IPS-11a (cell line): Measurements from ENCODE around the gene PRICKLE4.

ENCODE experiments used
- H3K4me3 ChIP-seq: one replicate; pipeline ENCODE4 v1.5.1; 2013; ENCODE audit warnings: low read depth, low read length, control low read depth

The PRICKLE4 gene, protein sequence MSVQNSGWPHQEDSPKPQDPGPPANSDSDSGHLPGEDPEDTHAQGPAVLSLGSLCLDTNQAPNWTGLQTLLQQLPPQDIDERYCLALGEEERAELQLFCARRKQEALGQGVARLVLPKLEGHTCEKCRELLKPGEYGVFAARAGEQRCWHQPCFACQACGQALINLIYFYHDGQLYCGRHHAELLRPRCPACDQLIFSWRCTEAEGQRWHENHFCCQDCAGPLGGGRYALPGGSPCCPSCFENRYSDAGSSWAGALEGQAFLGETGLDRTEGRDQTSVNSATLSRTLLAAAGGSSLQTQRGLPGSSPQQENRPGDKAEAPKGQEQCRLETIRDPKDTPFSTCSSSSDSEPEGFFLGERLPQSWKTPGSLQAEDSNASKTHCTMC

DNA sequence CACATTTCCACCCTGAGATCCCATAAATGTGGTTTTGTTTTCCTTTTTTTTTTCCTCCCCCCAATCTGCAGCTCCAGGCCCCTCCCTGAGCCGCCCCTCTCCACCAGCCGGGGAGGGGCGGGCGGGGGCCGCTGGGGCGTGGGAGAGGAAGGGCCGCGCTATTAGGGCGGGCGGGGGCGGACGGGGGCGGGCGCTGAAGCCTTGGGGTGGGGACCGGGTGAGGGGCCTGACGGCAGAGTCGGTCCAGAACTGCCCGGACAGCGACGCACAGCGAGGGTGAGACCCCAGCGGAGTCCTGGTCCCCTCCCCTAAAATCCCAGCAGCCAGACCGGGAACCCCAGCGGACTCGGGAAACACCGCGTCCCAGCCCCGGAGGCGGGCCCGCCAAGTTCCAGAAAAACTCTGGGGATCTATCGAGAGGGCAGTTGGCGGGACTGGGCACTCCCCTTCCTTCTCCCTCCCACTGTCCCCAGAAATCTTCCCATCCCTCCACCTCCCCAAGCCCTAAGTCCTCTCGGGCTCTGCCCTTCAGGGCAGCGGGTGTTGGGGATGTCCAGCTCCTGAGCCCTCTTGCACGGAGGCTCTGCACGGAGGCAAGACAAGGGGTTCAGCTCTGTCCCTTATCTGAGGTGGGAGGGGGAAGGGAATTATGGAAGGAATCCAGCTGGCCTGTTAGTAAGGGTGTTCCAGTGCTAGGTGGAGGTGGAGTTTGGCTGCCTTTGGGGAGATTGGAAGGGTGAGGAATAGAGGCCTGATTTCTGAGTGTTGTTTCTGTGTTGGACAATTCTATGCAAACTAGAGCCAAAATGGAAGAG is at the start of gene PRICKLE4:
Gene PRICKLE4, plus strand, starts transcription at position 232 of the 815 bp plus-strand sequence. CDS start 2,692 bp downstream, outside the sequence.
- H3K4me3 ChIP-seq = peak within 1 kb of the TSS; percentile 71

DNA sequence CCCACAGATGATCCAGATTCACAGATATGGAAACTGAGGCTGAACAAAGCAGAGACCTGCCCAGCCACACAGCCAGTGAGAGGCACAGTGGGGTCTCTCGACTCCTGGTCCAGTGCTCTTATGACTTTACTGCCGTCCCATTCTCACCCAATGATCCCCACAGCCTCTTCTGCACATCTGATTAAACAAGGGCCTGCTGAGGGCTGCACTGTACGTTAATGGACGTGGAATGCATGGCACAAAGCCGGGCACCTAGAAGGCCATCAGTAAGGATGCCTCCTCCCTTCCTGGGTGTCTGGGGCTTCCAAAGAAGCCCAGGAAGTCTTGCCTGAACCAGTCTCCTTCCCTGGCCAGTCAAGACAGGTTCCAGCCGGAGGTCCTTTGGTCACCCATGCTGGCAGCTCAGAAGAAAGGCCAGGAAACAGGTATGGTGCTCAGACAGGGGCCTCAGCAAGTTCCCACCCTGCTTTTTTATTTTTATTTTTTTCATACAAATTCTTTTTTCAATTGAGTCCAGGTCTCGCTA is 49.0 kb upstream of the PRICKLE4 start:
- H3K4me3 ChIP-seq = no peak overlapping the region

DNA sequence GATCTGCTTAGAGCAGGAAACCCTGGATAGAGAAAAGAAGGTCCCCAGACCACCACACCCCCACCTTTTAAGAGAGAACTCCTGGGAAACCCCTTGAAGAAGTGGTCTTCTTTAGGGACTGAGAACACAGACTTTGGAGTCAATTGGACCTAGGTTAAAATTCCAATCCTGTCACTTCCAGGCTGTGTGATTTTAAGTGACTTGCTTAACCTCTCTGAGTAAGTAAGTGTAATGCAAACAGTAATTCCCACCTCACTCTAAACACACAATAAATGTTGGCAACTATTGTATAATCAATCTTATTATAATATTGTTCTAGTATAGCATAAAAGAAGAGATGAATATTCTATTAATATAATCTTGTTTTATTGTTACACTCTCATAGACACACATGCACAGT is 48.4 kb upstream of the PRICKLE4 start:
- no peak overlapping the region for H3K4me3 ChIP-seq

DNA sequence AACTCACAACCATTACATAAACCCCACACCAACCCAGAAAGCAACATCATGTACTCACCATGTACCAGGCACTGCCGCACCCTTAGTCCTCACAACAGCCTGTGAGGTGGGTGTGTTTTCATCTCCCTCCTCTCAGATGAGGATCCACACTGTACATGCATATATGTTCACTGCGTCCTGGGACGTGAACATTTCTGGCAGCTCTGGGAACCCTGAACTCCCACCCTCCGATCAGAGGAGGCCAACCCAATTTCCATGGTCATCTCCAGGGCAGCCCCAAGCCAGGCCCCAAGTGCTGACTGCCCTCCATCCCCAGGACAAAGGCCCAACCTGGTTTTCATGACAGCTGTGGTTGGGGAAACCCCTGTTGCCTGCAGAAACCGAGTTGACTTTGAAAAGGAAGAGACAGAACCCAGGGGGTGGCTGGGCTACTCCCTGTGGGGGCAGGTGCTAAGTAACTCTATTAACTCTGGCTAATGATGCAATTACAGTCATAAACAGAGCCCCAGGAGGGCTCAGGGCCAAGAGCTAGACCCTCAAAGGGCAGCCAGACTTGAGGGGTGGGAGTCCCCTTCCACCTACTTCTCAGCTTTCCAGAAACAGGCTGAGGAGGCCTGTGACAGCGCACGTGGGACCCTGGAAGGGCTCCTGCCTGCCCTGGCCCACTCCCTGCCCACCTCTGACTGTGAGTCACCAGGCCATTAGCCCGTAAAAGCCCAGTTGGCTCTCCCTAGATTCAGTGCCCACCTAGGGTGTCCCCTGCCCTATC is 47.8 kb upstream of the PRICKLE4 start:
- H3K4me3 ChIP-seq = no peak overlapping the region

DNA sequence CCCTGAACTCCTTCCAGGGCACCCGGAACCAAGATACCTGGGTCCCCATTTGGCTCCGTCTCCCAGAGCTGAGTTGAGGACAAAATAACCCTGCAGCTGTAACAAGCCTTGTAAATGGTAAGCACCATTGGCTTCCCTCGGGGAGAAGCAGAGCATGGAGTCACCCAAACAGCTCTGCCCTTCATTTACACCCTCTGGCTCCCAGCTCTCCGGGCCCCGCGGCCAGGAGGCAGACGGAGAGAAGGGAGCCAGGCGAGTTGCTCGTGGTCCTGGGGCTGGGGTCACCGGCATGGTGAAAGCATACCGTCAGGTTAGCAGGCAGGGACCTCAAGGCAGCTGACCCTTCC is 47.2 kb upstream of the PRICKLE4 start:
- peak overlapping the region; percentile 28 for H3K4me3 ChIP-seq

DNA sequence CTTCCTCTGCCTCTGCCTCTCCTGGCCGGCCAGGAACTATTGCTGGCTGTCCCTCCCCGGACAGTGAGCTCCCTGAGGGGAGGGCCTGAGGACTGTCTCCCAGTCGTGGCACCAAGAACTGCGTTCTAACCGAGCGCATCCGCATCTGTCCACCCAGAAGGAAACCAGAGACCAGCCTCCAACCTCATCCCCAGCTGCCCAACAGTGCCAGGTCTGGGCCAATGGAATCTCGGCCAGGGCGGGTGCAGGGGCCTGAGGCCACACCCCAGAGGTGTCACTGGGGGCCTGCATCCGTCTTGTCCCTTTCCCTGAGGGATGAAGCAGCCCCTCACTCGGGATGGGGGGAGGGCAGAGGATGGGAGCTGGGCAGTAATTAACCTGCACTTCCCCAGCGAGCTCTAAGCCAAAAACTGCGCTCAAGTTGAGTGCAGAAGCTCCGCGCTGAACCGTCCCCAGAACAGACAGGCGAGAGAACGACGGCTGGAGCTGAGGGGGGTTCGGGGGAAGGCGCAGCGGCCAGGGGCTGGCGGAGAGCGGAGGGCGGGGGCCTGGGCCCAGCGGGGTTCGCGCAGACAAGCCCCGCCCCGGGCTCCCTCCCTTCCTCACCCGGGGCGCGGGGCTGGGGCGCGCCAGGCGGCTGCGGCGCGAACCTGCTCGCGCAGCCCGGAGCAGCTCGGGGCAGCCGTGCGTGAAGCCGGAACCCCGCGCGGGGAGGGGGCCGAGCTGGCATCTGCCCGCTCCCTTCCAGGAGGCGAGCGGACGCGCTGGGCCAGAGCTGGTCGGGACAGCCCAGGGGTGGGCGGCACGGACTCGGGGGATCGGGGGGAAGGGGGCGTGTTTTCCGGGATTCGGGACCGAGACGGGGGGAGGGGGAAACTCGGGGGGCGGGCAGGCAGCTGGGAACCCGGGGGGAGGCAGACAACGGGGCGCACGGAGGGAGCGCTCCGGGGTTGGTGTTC is 46.6 kb upstream of the PRICKLE4 start:
- H3K4me3 ChIP-seq = peak overlapping the region; percentile 41

DNA sequence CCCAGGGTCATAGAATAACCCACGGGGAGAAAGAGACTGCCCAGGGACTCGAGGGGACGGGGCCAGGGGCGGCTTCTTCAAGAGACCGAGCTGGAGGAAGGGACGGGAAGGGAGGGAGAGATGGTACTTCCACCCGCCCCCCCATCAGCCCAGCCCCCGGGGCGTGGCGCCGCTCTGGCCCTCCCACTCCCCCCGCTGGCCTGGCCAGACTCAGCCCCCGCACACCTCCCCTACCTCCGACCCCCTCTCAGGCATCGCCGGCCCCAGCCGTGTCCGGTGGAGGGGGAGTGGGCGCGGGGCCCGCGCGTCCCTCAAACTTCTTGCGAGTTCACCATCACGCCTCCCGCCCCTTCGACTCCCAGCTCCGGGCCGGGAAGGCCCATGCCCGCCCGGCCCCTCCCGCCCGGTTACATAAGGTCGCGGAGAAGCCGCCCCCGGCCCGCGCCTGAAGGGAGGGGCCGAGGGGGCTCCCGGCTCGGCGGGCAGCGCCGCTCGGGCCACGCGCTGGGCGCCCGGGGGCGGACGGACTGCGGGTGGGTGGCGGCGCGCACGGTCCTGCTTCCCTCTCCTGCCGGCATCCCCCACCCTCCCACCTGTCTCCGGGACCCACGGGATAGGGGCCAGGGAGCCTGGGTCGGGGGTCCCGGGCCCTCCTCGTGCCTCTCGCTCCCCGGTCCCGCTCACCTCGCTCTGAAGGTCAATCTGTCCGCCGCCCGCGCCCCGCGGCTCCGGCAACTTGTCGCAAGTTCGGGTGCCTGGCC is 45.7 kb upstream of the PRICKLE4 start:
- H3K4me3 ChIP-seq = peak overlapping the region; percentile 41

DNA sequence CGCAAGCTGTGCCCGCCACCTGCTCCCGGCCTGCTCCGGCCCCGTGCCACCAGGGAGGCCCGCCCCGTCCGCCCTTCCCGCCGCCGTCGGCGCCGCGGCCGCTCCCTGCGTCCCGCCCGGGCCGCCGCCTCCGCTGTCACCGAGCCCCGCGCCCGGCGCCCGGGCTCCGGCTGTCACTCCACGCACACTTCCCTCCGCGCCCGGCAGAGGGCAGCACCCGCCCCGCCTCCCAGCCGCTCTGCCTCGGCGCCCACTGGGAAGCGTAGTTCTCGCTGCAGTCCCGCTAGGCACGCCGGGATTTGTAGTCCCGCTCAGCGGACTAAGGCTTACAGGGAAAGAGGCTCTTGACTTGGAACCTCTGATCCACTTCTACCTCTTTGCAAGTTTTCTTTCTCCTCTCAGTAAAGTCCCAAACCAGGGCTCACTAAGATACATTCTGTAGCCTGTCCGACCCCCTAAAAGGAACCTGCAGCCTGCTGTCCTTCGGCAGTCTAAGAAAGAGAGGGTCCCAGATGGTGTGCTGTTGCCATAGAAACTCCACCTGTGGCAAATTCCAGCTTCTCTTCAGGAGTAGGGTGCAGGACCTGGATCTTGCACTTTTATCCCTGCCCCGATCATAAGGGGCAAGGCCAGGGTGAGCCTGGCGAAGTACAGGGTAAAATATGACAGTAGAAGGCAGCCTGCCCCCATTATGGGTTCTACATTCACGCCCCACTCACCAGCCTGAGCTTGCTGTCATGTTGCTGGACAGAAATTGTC is 45.0 kb upstream of the PRICKLE4 start, which contains the start of gene TFEB:
Gene TFEB, minus strand, starts transcription at position 182 of the 759 bp plus-strand sequence. CDS start 44,395 bp downstream, outside the sequence.
- peak within 1 kb of the TSS; percentile 41 for H3K4me3 ChIP-seq

DNA sequence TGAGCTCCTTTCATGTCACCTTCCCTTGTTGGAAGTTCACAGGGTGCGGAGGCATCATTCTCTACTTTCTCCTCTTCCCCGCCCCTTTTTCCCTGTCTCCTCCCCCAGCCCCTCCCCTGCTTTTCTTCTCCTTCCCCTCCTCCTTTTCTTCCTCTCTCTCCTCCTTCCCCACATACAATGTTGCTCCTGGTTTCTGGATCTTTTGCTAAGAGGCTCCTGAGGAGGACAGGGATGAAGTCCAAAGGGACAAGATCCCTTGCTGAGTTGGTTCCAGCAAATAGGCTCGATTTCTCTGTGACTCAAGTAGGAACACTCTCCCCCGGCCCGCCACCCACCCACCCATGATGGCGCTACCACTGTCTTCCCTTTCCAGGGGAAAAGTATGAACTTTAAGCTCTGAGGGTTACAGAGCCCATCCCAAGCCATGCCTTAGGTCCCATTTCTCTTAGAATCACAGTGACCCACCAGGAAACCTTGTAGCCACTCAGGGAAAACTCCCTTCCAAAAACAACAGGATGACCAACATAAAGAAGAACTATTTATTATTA is 44.3 kb upstream of the PRICKLE4 start:
- no peak overlapping the region for H3K4me3 ChIP-seq

DNA sequence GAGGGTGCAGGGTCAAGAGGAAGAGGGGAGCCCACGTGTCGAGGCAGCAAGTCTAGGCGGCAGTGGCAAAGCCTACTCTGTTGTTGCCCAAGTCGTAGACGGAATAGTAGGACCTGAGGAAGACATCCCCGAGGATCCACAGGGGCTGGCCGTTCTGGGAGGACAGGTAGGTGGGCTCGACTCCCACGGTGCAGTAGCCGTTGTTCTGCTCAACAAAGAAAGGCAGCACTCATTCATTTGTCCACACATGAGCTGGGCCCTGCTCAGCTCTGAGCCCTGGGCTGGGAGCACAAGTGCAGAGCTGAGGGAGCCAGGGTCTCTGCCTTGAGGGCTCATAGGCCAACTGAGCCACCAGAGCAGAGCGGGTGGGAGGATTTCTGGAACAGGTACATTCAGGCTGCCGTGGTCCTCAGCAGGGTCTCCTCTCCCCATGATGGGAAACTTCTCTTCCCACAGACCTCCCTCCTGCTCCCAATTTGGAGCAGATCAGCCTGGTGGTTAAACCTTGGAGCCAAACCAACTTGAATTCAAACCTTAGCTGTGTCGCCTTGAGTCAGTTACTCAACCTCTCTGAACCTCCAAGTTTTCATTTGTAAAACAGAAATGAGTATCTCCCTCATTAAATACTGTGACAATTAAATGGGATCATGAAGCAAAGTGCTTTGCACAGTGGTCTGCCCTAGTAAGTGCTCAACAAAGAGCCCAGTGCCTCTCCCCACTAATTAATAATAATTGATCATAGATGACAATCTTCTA is 43.6 kb upstream of the PRICKLE4 start:
- H3K4me3 ChIP-seq = no peak overlapping the region

DNA sequence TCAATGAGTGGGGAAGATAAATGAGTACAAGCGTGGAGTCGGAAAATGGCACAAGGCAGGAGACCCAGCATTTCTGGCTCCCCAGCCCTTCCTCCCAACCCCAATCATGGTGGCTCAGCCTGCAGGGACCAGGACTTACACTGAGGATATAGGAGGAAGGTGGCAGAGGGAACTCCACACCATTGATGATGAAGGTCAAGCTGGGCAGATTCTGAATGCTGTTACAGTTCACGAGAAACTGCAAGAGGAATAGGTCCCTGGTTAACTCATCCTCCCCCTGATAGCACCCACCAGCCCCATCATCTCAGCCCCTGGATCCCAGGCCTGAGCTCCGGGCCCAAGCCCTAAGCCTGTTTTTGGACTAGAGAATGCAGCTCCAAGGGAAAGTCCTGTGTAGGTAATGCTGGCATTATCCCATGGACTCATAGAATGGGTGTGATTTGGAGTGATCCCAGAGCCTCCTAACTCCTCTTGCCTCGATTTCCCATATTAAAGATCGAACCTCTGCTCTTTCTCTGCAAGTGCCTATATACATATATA is 42.9 kb upstream of the PRICKLE4 start:
- no peak overlapping the region for H3K4me3 ChIP-seq

DNA sequence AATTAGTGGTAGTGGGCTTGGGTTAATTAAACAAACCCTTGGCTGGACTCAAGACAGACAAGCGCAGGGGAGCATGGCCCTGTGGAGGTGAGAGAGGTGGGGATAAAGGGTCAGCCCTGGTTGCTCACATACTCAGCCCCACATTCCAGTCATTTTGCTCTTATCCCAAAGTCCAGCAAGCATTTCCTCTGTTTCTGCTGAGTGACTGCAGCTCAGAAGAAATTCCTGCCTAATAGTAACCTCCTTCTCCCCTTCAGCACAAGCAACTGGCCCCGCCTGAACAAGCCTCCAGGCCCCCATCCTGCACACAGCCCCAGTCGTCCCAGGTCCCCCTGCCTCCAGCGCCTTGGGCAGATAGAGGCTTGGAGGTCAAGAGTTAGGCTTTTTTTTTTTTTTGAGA is 41.5 kb upstream of the PRICKLE4 start:
- H3K4me3 ChIP-seq = no peak overlapping the region

DNA sequence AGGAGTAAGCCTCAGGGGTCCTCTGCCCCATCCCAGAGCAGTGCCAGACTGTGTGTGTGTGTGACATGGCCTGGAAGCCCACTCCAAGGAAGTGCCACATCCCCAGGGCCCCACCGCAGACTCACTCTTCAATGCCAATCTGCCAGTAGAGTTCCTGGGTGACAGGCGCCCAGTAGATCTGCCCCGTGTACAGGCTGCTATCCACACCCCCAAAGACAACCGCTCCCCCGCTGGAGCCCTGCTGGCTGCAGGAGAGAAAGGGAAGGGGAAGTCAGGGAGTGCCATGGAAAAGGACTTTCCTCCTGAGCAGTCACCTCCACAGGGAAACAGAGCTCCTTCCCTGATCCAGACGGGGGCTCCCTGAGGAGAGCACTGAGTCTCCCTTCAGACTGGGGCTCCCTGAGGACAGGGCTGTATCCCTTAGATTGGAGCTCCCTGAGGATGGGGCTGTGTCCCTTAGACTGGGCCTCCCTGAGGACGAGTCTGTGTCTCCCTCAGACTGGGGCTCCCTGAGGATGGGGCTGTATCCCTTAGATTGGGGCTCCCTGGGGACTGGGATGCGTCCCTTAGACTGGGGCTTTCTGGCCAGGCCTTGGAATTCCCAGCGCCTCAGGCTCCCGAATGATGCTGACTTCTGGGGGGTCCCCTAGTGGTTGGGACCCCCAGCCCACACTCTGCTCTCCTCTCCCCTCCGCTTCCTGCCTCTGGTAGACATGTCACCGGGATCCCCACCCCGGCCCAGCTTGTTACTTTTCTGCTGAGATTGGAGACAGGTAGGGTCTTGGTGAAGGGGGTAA is 40.0 kb upstream of the PRICKLE4 start:
- no peak overlapping the region for H3K4me3 ChIP-seq

DNA sequence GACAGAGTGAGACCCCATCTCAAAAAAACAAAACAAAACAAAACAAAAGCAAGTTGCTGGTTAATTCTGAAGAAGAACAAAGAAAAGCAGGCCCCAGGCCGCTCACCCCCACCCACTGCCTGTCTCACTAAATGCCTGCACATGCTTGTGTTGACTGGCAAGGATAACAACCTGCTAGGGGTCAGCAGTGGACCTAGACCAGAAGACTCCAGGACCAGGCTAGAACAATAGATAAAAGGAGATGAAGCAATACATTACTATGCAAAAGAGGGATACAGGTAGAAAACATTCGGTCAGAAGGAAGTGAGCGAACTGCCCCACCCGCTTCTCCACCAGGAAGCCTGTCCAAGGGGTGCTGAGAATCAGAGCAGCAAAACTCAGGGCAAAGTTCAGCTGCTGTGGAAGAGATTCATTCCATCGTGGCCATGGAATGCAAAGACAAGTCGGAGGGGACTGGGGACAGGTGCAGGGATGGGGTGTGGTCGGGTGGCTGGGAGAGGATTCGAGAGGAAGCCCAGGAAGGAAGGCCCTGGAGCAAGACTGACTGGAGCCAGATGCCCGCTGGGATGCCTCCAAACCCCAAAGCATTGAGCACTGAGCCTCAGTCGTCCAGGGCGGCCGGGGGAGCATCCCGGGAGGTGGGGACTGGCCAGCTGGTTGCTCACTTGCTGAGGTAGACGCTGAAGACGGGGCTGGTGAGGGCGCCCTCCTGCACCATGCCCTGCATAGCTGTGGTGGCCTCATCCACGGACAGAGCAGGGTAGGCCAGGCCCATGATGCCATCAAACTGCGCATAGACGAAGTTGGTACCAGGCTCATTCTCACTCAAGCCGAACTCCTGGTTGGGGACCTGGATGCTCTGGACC is 38.7 kb upstream of the PRICKLE4 start:
- no peak overlapping the region for H3K4me3 ChIP-seq
